ENCODE results near the gene C13orf46.

Gene C13orf46

DNA sequence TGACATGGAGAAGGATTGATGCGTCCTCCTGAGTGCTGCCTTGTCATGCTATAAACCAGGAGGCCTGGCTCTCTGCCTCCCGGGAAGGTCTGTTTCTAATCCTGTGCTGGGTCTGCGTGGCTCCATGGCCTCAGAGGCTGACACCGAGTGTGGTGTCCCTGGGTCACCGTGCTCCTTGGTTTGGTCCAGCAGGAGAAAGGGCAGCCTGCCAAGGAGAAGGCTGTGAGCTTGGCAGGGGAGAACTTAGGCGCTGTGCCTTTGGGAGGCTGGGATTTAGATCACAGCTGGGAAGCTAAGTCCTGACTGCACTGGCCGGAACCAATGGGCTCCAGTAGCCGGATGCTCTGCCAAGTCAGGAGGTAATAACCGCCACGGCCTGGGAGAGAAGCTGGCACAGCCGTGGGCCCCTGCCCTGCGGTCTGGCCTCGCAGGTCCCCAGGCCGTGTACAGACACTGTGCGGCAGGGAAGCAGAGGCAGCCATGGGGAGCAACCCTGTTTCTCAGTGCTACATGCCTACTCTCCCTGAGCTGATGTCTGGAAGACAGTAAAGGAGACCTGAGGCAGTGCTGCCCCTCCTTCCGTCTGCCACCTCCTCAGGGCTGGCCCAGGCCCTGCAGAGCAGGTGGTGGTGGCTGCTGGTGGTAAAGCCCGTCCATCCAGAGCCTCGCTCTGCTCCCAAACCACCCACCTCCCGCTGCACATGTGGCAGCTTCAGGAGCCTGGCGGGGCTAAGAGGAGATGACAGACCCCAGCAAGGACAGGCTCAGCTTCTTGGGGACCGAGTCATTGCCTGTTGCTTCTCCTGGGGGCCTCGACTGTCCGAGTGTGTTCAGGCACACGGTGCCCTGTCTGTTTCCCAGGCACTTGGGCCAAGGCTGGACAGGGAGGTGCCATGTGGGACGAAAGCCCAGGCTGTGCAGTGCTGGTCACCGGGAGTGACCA, 44.9 kb downstream of the C13orf46 start:
- H3K27ac ChIP-seq, result no peak overlapping the region
- no peak for DNase-seq (ENCODE audit: low read depth, low spot score)

DNA sequence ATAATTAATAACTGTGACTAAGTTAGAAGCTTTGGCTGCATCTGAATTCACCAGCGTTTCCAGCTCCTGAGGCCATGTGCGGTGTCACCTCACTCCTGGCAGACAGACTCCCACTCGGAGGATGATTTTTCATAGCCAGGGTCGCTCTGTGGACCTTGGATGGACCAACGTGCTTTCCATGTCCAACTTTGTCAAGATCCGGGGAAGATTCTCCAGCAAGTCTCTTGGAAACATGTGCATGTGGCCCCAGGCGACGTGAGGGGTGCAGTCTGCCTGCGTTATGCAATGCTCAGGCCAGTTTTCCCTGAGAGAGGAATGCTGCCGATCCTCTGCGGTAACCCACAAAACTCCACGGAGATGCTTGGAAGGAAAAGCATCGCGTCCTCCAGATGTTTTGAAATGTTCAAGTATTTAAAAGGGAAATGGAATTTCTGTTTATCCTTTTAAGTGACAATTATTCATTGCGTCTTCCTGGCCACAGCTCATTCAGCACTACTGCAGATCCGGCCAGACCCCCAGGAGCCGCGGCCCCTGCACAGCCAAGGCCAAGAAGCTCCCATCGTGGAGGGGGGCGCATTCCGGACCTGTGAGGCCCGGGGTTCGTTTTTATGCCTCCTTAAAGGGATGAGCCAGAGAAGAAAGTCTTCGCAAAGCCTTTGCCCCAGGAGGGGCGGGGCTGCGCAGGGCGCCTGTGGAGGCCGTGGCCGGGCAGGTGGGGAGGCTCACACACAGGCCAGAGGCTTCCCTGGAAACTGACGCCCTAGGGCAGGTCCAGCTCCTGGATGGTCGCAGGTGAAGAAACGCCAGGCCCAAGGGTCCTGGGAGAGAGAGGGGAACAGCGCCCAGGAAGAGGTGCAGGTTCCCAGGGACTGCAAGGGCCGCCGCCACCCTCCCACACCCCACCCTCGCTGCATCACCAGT, 46.0 kb downstream of the C13orf46 start:
- DNase-seq (ENCODE audit: low read depth, low spot score), result no peak
- no peak overlapping the region for H3K27ac ChIP-seq

DNA sequence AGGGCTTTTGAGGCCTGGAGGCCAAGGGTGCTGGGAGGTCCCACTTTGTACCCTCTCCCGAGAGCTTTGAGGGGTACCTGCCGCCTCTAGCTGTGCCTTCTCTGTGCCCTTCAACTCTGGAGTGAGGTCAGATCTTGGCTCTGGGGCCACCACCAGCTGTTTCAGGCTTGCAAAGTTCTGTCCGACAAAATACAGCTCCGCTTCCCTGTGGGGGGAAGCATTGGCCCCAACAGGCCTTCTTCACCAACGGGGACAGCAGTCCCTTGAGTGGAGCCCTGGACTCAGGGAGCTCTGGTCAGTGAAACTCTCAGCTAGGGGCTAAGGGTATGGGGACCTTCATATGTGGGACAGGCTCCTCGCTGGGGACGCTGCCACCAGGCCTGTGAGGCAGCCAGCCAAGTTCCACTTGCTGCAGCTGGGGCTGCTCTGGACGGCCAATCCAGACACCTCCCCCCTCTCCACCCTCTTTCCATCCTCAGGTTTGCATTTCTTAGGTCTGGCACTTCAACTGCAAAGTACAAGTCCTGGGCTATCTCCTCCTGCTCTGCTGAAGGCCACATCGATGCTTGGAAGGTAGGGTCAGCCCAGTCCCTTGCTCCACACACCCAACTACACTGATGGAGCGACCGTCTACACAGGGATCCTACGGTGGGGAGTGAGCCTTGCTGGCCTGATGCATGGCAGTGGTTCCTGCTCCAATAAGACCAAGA, 46.8 kb downstream of the C13orf46 start:
- no peak overlapping the region for H3K27ac ChIP-seq
- no peak for DNase-seq (ENCODE audit: low read depth, low spot score)

DNA sequence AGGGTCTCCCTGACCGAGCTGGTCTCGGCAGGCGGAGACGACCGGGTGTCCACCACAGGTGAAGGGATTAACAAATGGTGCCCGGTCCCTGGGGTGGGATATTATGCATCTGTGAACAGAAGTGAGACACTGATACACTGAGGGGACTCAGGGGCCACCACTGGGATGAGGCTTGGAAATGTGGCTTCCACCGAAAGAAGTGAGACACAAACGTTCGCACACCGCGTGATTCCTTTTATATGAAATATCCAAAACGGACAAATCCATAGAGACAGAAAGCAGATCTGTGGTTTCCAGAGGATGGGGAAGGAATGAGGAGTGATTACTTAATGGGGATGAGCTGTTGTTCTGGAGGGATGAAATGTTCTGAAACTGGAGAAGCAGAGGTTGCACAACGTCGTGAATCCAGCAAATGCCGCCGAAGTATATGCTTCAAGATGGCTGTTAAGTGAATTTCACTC, 47.5 kb downstream of the C13orf46 start:
- no peak overlapping the region for H3K27ac ChIP-seq
- DNase-seq (ENCODE audit: low read depth, low spot score), result no peak

GRCh38 chr13:113924184-113924901, 49.5 kb downstream of the C13orf46 start:
- no peak for DNase-seq (ENCODE audit: low read depth, low spot score)
- H3K27ac ChIP-seq, result no peak overlapping the region

DNA sequence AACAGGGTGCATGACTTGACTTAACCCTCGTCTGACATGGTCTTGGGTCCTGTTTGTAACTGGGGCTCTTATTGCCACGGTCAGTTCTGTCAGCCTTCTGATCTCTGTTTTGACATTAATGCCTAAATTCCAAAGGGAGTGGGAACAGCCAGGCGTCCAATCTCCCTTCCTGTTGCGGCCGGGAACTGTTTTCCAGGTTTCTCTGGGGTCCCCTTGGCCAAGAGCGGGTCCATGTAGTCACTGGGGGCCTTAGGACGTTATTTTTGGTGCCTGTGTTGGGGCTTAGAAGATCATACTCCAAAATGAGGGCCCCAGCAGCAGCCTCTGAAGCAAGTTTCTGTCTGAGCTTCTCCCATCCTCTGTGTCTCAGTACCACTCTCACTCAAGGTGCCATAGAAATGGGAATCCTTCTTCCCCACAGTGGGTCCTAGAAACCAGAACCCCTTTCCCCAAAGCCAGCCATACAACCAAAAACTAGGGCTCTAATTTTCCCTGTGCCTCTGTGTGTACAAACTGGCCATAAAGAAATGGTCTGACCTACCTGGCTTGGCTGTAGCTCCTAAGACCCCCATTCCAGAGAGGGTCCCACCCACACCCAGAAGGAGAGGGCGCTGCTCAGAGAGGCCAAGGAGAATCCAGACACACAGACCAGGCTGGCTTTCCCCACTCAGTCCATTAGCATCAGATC, 50.4 kb downstream of the C13orf46 start:
- no peak overlapping the region for H3K27ac ChIP-seq
- DNase-seq (ENCODE audit: low read depth, low spot score), result no peak

DNA sequence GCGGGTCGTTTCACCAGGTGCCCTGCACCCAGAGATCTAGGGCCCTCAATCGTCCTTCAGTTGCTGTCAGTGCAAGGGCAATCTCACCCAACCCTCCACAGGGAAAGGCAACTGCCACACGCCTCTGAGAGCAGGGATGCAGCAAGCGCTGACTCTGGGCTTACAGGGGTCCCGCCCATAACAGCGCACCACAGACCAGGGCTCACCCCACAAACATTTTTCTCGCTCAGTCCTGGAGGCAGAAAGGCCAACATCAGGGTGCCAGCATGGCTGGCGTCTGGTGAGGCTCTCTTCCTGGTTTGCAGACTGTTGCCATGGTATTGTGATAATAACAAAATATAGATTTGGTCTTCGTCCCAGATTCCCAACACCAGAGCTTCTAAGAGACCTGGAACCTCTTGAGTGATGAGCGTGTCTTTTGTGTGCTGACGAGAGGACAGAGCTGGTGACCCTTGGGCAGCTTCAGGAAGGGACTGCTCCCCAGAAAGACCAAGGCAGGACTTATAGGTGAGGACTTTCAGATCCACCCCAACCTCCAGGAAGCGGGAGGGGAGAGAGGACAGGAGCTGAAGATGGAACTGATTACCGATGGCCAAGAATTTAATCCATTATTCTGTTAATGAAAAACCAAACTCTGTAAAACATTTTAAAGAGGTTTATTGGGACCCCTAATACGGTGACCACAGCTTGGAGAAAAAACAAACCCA, 51.3 kb downstream of the C13orf46 start:
- no peak for DNase-seq (ENCODE audit: low read depth, low spot score)

DNA sequence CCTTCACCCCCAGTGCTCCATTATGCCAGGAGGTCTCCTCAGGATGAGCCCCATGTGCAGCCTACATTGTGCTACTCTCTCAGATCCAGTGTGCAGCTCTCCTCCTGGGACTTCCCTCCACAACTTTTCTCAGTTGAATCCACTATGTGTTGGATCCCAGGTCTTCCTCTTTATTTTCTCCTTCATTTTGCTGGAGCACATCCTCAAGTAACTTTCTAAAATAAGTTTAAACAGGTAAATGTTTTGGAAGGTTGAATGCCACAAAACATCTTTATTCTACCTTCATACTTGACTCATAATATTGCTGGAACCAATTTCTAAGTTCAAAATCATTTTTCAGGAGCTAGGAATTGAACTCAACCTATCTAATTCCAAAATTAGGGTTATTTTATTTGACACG, 52.1 kb downstream of the C13orf46 start:
- no peak for DNase-seq (ENCODE audit: low read depth, low spot score)
- no peak overlapping the region for H3K27ac ChIP-seq

More for the DNA sequence above, 51.3 kb downstream of the C13orf46 start:
- H3K27ac ChIP-seq, result no peak overlapping the region

DNA sequence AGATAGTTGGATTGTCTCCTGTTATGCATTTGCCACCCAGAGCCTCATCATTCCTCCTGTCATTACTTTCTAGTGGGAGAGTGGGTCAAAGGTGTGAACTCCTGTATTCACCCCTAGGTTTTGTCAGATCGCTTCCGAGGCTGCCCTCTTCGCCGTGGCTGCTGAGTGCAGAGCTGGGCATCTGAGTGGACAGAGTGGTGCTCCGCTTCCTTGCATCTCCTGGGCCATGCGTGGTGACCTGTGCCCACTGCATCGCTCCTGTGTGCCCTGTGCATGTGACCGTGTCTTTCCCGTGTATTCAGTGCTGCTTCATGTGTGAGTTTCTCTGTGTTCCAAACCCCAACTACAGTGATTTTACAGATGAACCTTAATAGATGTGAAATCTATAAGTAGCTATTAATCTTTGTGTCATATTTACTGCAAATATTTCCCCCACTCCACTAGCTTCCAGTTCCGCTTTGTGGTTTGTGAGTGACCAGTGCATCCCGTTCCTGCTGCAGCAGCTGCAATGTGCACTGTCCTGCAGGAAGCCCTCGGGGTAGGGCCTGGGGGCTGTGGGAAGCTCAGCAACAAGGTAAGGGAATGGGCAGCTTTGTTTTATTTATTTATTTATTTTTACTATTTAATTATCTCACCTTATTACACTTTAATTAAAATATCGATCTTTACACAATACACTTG, 53.1 kb downstream of the C13orf46 start:
- H3K27ac ChIP-seq, result no peak overlapping the region
- DNase-seq (ENCODE audit: low read depth, low spot score), result no peak

DNA sequence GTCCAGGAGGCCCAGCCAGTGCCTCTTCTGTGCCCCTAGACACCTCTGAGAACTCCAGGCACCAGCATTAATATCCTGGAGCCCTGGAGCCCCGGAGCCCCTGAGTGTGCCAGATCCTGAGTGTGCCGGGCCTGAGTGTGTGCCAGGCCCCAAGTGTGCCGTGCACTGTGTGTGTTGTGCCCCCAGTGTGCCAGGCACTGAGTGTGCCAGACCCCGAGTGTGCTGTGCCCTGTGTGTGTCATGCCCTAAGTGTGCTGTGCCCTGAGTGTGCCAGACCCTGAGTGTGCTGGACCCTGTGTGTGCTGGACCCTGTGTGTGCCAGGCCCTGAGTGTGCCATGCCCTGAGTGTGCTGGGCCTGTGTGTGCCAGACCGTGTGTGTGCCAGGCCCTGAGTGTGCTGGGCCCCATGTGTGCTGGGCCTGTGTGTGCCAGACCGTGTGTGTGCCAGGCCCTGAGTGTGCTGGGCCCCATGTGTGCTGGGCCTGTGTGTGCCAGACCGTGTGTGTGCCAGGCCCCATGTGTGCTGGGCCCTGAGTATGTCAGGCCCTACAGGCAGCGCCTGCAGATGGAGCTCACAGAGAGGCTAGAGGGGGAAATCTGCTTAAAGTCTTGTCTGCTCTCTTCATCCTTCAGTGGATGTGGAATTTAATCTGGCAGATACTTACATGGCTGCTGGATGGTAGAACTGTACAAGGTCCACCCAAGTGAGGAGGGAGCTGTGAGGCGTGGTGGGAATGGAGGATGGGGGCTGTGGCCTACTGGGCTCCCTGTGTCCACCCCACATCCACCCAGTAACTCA, 53.9 kb downstream of the C13orf46 start:
- H3K27ac ChIP-seq, result no peak overlapping the region
- DNase-seq (ENCODE audit: low read depth, low spot score), result no peak

DNA sequence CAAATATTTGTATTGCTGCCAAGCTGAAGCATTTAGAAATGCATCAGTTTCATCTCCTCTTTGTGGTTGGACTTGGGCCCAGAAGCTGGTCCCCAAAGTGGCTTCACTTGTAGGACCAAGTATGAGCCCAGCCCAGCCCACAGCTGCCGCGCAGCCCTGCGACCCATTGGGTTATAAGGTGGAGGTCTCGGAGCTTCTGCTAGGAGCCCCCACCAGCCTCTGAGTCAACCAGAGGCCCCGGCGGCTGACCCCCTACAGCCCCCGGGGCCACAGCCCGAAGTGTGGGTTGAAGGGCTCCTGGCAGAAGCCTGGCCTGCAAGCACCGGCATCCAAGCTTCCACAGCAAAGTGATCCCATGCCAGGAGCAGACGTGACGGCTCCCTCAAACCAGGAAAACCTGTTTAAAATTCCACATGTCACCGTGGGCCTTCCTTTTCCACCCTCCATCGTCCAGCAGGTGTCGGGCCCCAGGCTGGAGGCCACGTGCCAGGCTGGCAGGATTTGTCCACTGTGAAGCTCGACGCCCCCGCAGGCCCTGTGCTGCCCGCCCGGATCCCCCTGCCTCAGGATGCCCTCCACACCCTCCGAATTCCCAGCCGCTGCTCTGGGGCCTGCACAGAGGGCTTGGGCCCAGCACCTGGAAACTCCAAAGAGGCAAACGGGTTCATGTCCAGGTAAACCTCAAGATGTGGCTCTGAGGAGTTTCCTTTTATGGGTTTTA, 54.7 kb downstream of the C13orf46 start:
- DNase-seq (ENCODE audit: low read depth, low spot score), result no peak
- H3K27ac ChIP-seq, result no peak overlapping the region

- no peak overlapping the region for H3K27ac ChIP-seq
- DNase-seq (ENCODE audit: low read depth, low spot score), result no peak
Observed at GRCh38 chr13:113918580-113918979, 55.3 kb downstream of the C13orf46 start.

DNA sequence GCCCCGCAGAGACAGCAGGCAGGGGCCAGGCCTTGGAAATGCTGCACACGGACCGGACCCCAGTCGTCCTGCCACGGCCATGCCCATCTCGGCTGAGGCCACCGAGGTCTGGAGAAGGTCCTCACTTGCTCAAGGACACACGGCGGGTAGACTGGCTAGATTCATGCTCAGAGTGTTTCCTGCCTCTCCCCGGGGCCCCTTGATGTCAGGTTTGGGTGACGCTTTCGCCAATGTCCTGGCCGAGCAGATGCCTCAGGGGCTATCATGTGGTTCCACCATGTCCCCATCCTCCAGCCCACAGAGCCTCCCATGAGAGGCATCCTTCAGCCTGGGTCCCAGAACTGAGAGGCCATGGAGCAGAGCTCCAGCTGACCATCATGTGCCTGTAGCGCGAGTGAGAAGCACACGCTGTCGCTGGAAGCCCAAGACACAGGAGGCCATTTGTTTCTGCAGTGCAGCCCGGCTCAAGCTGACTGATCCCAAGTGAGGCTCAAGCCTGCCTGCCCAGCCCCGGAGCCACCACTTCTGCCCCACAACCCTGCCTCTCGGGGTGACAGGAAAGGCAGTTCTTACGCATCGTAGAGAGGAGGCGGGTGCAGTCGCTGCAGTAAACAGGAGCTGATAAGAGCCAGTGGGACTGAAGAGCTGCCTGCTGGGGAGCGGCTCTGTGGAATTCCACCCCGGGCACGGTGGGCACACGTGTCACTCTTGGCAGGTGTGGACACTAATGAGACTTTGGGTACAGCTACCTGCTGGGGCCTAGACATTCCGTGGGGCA, 56.1 kb downstream of the C13orf46 start:
- DNase-seq (ENCODE audit: low read depth, low spot score), result no peak

DNA sequence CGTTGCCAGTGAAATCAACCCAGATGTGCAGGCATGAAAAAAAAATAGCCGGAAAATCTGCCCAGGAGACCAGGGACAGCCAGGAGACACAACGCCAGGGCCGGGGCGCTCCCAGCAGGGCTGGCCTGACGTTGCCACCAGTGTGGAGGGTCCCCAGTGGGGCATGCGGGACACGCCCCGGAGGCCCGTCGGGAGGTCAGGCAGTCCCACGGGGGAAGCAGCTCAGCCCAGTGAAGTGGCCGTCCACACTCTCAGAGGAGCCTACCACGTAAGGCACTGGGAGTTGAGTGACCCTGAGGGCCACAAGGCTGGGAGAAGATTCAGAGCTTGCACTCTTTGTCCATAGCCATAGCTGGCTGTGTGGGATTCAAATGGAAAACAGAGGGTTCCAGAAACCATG, 56.8 kb downstream of the C13orf46 start:
- peak overlapping the region; percentile 65 for H3K27ac ChIP-seq
- DNase-seq (ENCODE audit: low read depth, low spot score), result no peak

More for the DNA sequence above, 56.1 kb downstream of the C13orf46 start:
- H3K27ac ChIP-seq, result no peak overlapping the region

GRCh38 chr13:113916330-113916815, 57.5 kb downstream of the C13orf46 start:
- peak; percentile 58 for DNase-seq (ENCODE audit: low read depth, low spot score)
- peak overlapping the region; percentile 65 for H3K27ac ChIP-seq

All from epithelial cell of prostate (primary cell).